WI38 (cell line): Measurements from ENCODE around the gene SCAMP4.
A peak's percentile ranks its signal among the peaks of the same experiment; 100 is the strongest.

Experiments used
- H3K4me3 ChIP-seq: 2 replicates; pipeline ENCODE4 v1.5.1; 2011; ENCODE audit warnings: low read depth, mild to moderate bottlenecking, control low read depth, low read length
- TF ChIP-seq, protein P1 (sequence below): IDR thresholded peaks from 2 replicates; pipeline ENCODE4 v1.5.1; 2012; ENCODE audit warnings: low read depth, mild to moderate bottlenecking, control low read depth, low read length

Gene SCAMP4

DNA sequence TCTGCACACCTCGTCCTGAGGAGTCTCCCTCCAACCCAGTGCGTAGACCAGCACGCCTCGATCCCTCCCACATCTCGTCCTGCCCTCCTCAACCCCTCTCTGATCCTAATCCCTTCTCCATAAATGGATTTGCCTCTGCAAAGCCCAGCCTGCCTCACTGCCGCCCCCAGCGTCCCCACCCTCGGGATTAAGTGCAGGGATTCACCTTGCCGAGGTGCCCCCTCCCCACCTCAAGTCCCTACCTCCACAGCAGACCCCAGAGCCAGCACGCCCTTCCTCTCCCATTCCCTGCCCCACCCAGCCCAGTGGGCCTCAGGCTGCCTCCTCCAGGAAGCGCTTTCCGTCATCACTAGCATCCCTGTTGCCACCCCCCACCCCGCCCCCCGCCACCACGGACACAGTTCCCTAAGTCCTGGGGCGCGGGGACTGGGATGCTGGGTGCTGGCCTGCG is 45.8 kb upstream of the SCAMP4 start:
- H3K4me3 ChIP-seq, result no peak overlapping the region
- TF ChIP-seq, protein P1, sequence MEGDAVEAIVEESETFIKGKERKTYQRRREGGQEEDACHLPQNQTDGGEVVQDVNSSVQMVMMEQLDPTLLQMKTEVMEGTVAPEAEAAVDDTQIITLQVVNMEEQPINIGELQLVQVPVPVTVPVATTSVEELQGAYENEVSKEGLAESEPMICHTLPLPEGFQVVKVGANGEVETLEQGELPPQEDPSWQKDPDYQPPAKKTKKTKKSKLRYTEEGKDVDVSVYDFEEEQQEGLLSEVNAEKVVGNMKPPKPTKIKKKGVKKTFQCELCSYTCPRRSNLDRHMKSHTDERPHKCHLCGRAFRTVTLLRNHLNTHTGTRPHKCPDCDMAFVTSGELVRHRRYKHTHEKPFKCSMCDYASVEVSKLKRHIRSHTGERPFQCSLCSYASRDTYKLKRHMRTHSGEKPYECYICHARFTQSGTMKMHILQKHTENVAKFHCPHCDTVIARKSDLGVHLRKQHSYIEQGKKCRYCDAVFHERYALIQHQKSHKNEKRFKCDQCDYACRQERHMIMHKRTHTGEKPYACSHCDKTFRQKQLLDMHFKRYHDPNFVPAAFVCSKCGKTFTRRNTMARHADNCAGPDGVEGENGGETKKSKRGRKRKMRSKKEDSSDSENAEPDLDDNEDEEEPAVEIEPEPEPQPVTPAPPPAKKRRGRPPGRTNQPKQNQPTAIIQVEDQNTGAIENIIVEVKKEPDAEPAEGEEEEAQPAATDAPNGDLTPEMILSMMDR, result no peak

GRCh38 chr19:1860042-1860775 is 45.0 kb upstream of the SCAMP4 start:
- TF ChIP-seq, protein P1, result no peak
- H3K4me3 ChIP-seq, result peak overlapping the region; percentile 81

- TF ChIP-seq, protein P1, result no peak
- peak overlapping the region; percentile 81 for H3K4me3 ChIP-seq
Observed at GRCh38 chr19:1860821-1861598, 44.2 kb upstream of the SCAMP4 start.

GRCh38 chr19:1861599-1862031 is 43.6 kb upstream of the SCAMP4 start:
- TF ChIP-seq, protein P1, result no peak
- peak overlapping the region; percentile 81 for H3K4me3 ChIP-seq

- peak overlapping the region; percentile 81 for H3K4me3 ChIP-seq
- TF ChIP-seq, protein P1, result no peak
Observed at GRCh38 chr19:1862068-1862423, 43.2 kb upstream of the SCAMP4 start.

DNA sequence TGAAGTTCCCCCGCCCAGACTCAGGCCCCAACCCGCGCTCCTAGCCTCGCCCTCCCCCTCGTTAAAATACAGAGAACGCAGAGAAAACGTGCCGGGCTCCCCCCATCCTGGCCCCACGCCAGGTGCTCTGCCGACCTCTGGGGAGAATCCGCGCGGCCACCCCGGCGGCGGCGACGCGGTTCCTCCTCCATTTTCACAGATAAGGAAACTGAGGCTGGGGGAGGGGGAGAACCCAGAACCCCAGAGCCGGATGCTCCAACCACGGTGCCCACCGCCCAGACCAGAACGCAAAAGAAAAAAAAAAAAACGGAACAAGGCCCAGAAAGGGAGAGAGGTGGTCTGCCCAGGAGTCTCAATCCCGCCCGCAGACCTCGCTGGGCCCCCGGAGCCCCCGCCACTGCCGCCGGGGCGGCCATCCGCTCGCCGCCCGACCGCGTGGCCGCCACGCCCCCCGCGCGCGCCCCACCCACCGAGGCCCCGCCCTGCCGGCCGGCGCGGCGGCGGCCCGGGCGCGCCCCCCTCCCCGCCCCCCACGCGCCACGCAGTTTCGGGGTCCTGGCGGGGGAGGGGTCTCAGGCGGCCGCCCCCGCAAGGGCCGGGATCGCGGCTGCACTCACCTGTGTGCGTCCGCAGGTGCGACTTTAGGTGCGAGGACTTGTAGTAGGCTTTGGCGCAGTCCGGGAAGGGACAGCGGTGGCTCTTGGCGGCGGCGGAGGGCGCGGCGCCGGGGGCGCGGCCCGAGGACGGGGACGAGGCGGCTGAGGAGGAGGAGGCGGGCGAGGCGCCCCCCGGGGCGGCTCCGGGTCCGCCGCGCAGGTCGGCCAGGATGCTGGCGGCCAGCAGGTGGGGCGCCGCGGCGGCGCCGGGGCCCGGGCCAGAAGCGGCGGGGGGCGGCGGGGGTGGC is 42.5 kb upstream of the SCAMP4 start:
- TF ChIP-seq, protein P1, result no peak
- peak overlapping the region; percentile 81 for H3K4me3 ChIP-seq
